Spleen (tissue), 13 donors: ENCODE results near the gene ZNF547. TPM values are rescaled to one million over a fixed set of nuclear protein-coding genes. Genes with fewer than 3 reads are reported as not detected.

Source experiments
- DNase-seq: peaks from one replicate; pipeline ENCODE4 v3.0.0-alpha.2; 2020
- H3K27ac ChIP-seq, 8 donors: fragments of 200-600 bp; sonication (generic) in 7 of 8; 1 replicate in 4 of 8; 2 replicates in 4 of 8; pipeline versions ENCODE4 v1.5.0 to v1.8.0; 2016 to 2021; ENCODE audit warnings: inconsistent platforms in 4 of 8, mild to moderate bottlenecking in 4 of 8, moderate library complexity in 1 of 8
- H3K27me3 ChIP-seq, 7 donors: fragments of 200-600 bp; sonication (generic) in 6 of 7; replicated peaks in 1 of 7; 1 replicate in 4 of 7; 2 replicates in 3 of 7; pipeline versions ENCODE4 v1.5.0 to v1.8.0; 2016 to 2021; ENCODE audit warnings: inconsistent platforms in 3 of 7, mild to moderate bottlenecking in 1 of 7
- H3K36me3 ChIP-seq, 6 donors: fragments of 200-600 bp; sonication (generic) in 5 of 6; 1 replicate in 4 of 6; 2 replicates in 2 of 6; pipeline versions ENCODE4 v1.5.0 to v1.8.0; 2016 to 2021; ENCODE audit warnings: inconsistent platforms in 2 of 6
- H3K4me1 ChIP-seq, 6 donors: fragments of 200-600 bp; sonication (generic) in 5 of 6; 1 replicate in 3 of 6; 2 replicates in 3 of 6; pipeline versions ENCODE4 v1.5.0 to v1.8.0; 2016 to 2021; ENCODE audit warnings: inconsistent platforms in 3 of 6
- H3K4me3 ChIP-seq, 8 donors: fragments of 200-600 bp; sonication (generic) in 7 of 8; 1 replicate in 4 of 8; 2 replicates in 4 of 8; pipeline versions ENCODE4 v1.5.0 to v1.8.0; 2016 to 2021; ENCODE audit warnings: inconsistent platforms in 4 of 8, mild to moderate bottlenecking in 4 of 8, moderate library complexity in 2 of 8
- H3K9me3 ChIP-seq, 8 donors: fragments of 200-600 bp; sonication (generic) in 7 of 8; 1 replicate in 4 of 8; 2 replicates in 4 of 8; pipeline versions ENCODE4 v1.5.0 to v1.8.0; 2016 to 2021; ENCODE audit warnings: inconsistent platforms in 4 of 8
- CTCF ChIP-seq, 11 experiments: fragments of 200-600 bp in 7 of 11; fragments of 450-650 bp in 4 of 11; sonication (generic) in 4 of 11; IDR thresholded peaks in 8 of 11; conservative IDR thresholded peaks in 3 of 11; 1 replicate in 7 of 11; 2 replicates in 4 of 11; pipeline versions ENCODE4 v1.4.0 to v1.8.0; 2016 to 2021; ENCODE audit warnings: antibody characterized with exemption in 11 of 11, inconsistent platforms in 4 of 11, mild to moderate bottlenecking in 1 of 11
- POLR2A ChIP-seq, 3 donors: fragments of 450-650 bp; IDR thresholded peaks; one replicate each; pipeline ENCODE4 v1.5.1; 2017; ENCODE audit warnings: antibody characterized with exemption in 3 of 3, mild to moderate bottlenecking in 1 of 3
- POLR2AphosphoS5 ChIP-seq, 3 donors: sonication (generic); formaldehyde crosslinking; IDR thresholded peaks; one replicate each; pipeline ENCODE4 v1.5.1; 2017; ENCODE audit warnings: antibody characterized with exemption in 3 of 3
- WGBS, 5 donors: extraction: QIAGEN DNeasy Blood & Tissue Kit in 3 of 5; methylation state at CpG; one replicate each; pipeline versions ENCODE4 v1.1.5 to v1.1.7; 2013 to 2018; 5-methylcytosine and 5-hydroxymethylcytosine counted together
- intact Hi-C: fragments of 100-400 bp; cut with DNase I; formaldehyde crosslinking; loops from one replicate; pipeline ENCODE4 v1.15.0; 2023; ENCODE audit warnings: low total_unique reads
- long read RNA-seq, 2 donors: transcript quantifications; one replicate each; lab custom pipeline, GENCODE V29; 2026
- polyA plus RNA-seq, 3 donors: library from polyadenylated mRNA; stranded (reverse); fragments of 200-250 nt; gene quantifications; one replicate each; pipeline ENCODE4 v1.2.1, GENCODE V29; 2013
- total RNA-seq, 7 donors: library from RNA; depleted of rRNA in 3 of 7; stranded (reverse); fragments of >200 nt in 3 of 7; fragmentation: NEBNext Ultra II Directional in 4 of 7; extraction: Animal tissue kit (Norgen Biotek cat#: 25700) in 4 of 7; gene quantifications; one replicate each; pipeline versions ENCODE4 v1.1.0 to v1.2.1, GENCODE V29; 2016 to 2021
- donor health status: healthy with polysubstance abuse.
- donor health status: DM: no; HTN: no; CAD: no; lungs with moderate emphysema.
- donor health status: DM: no; HTN: no; CAD: no.
- donor health status: Bipolar disorder and iron deficiency.
- donor health status: healthy.
- donor health status: DM: no; HTN: no; CAD: no.
- donor health status: DM: yes; HTN: yes; CAD: no.

The ZNF547 gene
- 1 to 10 TPM; 3.3 to 8.8 (median 5.4) TPM for total RNA-seq
- 1 to 10 TPM; 2.3 to 3.5 (median 3.5) TPM for polyA plus RNA-seq
- long read RNA-seq, donor 1, result 0 reads
- long read RNA-seq, donor 2, partial matches to known transcripts, result 0 of 1 reads
- long read RNA-seq, donor 2, other reads (novel, unspliced or antisense), result 0 of 1 reads

GRCh38 chr19:57362997-57363687, at the start of gene ZNF547, which contains the start of gene TRAPPC2B:
ZNF547 (plus strand) TSS chr19:57363551; CDS start chr19:57368556, 5,005 bp downstream.
TRAPPC2B (plus strand) TSS chr19:57363551; CDS start chr19:57364834, 1,283 bp downstream.
- Histone ChIP-seq H3K4me1 (peaks cover 3 to 50% (median 22%) of the 10 kb centered on the region in 6 donors), H3K9me3 (peaks cover 0 to 71% (median 40%) of the 10 kb centered on the region in 8 donors), H3K27ac (peak within 1 kb of the TSS; percentile 76 to 98 (median 96)), H3K27me3 (no peaks in the 10 kb centered on the region), H3K4me3 (peak within 1 kb of the TSS; percentile 57 to 89 (median 63)), H3K36me3 (peaks cover 0 to 33% (median 7%) of the 10 kb centered on the region in 6 donors)
- TF ChIP-seq CTCF (IDR thresholded peaks at IDR 0.05 in 8 of 11, conservative IDR thresholded peaks at IDR 0.05 in 3 of 11) (no peak), POLR2AphosphoS5 (IDR thresholded peaks at IDR 0.05) (peak; percentile 93 to 97 (median 94)), POLR2A (IDR thresholded peaks at IDR 0.05) (peak; percentile 11 to 15 (median 14))
- WGBS, 5 donors, result 1 to 4% (median 2%) methylated on average over 16 to 47 of the region's 47 CpGs
- intact Hi-C loops, result no loop called here
- DNase-seq, result peak; percentile 98

DNA sequence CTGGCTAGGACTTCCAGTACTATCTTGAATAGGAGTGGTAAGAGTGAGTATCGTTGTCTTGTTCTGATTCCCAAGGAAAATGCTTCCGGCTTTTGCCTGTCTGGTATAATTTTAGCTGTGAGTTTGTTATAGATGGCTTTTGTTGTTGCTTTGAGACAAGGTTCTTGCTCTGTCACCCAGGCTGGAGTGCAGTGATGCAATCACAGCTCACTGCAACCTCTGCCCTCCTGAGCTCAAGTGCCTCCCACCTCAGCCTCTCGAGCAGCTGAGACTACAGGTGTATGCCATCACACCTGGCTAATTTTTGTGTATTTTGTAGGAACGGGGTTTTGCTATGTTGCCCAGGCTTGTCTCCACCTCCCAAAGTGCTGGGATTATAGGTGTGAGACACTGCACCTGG, 49.2 kb upstream of the ZNF547 start:
- Histone ChIP-seq H3K4me1 (no peaks in the 10 kb centered on the region), H3K36me3 (no peaks in the 10 kb centered on the region), H3K27ac (no peak overlapping the region), H3K9me3 (peaks cover 0 to 4% (median 0%) of the 10 kb centered on the region in 8 donors), H3K4me3 (no peak overlapping the region), H3K27me3 (peaks cover 0 to 19% (median 6%) of the 10 kb centered on the region in 7 donors)
- intact Hi-C loops, result no loop called here
- no peak for DNase-seq
- TF ChIP-seq POLR2A (IDR thresholded peaks at IDR 0.05) (no peak), CTCF (IDR thresholded peaks at IDR 0.05 in 8 of 11, conservative IDR thresholded peaks at IDR 0.05 in 3 of 11) (no peak), POLR2AphosphoS5 (IDR thresholded peaks at IDR 0.05) (no peak)
- 69 to 80% (median 77%) methylated on average over 4 of the region's 4 CpGs for WGBS, 5 donors

- Histone ChIP-seq H3K36me3 (no peaks in the 10 kb centered on the region), H3K27ac (no peak overlapping the region), H3K9me3 (peaks cover 0 to 4% (median 0%) of the 10 kb centered on the region in 8 donors), H3K4me1 (peaks cover 15 to 25% (median 19%) of the 10 kb centered on the region in 6 donors), H3K27me3 (peaks cover 0 to 19% (median 6%) of the 10 kb centered on the region in 7 donors), H3K4me3 (peak overlapping the region in 4 of 8 donors; percentile 8 to 51 (median 17))
- no peak for DNase-seq
- WGBS, 5 donors, result 16 to 29% (median 24%) methylated on average over 29 of the region's 29 CpGs
- intact Hi-C loops, result no loop called here
- TF ChIP-seq CTCF (IDR thresholded peaks at IDR 0.05 in 8 of 11, conservative IDR thresholded peaks at IDR 0.05 in 3 of 11), result no peak
These were observed 45.8 kb upstream of the ZNF547 start for GRCh38 chr19:57317503-57317902.

DNA sequence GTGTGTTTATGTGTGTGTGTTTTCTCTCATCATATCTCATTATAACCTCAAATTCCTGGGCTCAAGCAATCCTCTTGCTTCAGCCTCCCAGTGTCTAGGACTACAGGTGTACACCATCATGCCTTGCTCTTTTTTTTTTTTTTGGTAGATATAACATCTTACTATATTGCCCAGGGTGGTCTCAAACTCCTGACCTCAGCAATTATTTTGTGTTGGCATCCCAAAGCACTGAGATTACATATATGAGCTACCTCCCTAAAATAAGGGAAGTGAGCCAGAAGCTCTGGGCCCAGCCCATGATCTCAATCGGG, 43.5 kb upstream of the ZNF547 start:
- Histone ChIP-seq H3K9me3 (peaks cover 0 to 21% (median 4%) of the 10 kb centered on the region in 8 donors), H3K27ac (peak overlapping the region; percentile 78 to 90 (median 87)), H3K4me1 (peaks cover 17 to 32% (median 24%) of the 10 kb centered on the region in 6 donors), H3K36me3 (peaks cover 0 to 21% (median 16%) of the 10 kb centered on the region in 6 donors), H3K27me3 (peaks cover 0 to 19% (median 6%) of the 10 kb centered on the region in 7 donors), H3K4me3 (peak overlapping the region; percentile 59 to 82 (median 73))
- no peak for DNase-seq
- WGBS, 5 donors, result 0 to 2% (median 0%) methylated on average over 1 of the region's 1 CpG
- TF ChIP-seq POLR2AphosphoS5 (IDR thresholded peaks at IDR 0.05) (no peak), CTCF (IDR thresholded peaks at IDR 0.05 in 8 of 11, conservative IDR thresholded peaks at IDR 0.05 in 3 of 11) (no peak), POLR2A (IDR thresholded peaks at IDR 0.05) (no peak)
- intact Hi-C loops, result no loop called here
